ENCODE measurements around the gene DOCK2.

DOCK2 gene

DNA sequence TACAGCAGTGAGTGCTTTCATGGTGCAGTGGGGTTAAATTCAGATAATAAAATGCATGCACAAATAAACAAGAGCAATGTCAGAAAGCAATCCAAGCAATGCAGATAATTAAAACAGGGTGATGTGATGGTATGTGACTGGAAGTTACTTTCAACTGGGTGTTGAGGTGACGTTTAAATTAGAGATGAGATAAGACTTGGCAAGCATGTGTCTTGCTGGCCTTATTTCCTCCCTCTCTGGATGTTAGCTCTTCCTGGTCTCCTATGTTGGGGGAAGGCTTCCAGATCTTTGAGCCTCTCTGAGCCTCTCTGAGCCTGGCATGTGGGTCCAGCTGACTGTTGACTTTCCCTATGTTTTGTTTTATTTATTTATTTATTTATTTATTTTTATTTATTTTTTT is 54.4 kb downstream of the DOCK2 start:
- H3K4me3 ChIP-seq (ENCODE audit: low read length), result no peak overlapping the region
- TF ChIP-seq ZNF274 (IDR thresholded peaks at IDR 0.05; ENCODE audit: low read depth, low read length), result no peak

DNA sequence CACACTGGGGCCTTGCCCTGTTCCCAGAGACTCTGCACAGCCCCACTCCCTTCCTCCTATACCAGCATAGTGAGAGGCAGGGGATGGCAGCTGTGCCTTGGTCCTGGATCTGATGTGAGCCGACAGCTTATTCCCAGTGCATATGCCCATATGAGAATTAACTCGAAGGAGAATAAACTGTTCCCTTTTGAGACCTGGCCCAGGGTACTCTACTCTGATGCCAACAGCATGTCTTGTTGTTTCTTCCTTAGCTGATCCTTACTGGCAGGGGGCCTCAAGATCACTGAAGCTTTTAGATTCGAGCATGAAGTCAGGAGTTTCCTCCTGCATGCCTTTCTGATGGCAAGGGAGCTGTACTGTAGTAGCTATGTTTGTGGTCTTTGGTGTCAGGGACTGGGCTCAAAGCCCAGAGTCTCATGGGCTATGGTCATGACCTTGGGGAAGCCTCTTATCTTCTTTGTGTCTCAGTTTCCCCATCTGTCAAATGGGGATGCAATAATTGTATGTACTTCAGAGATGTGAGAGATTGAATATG is 57.1 kb downstream of the DOCK2 start:
- no peak overlapping the region for H3K4me3 ChIP-seq (ENCODE audit: low read length)
- TF ChIP-seq ZNF274 (IDR thresholded peaks at IDR 0.05; ENCODE audit: low read depth, low read length), result no peak

GRCh38 chr5:169695025-169695625 is 58.0 kb downstream of the DOCK2 start:
- no peak overlapping the region for H3K4me3 ChIP-seq (ENCODE audit: low read length)
- TF ChIP-seq ZNF274 (IDR thresholded peaks at IDR 0.05; ENCODE audit: low read depth, low read length), result no peak

DNA sequence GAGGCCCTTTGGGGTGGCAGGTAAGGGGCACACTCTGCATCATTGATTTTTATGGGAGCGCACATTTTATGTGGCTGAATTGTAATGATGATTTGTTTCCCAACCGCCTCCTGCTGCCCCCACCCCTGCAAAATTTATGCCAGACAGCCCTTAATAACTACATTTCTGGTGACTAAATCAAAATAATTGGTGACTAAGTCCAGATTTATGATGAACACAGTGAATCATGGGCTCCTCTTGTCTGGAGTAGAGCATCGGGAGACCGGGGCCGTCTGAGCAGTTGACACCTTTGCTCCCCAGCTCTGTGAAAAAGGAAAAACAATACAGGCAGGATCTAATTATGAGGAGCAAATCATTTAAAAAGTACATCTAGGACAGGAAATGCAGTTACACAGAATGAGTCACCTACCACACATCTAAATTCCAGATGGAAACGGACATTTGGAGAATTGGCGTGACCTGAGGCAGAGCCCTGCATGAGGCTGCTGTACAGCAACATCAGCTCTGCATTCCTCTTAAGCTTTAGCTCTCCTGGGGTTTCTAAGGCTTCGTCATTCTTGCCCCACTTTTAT is 58.9 kb downstream of the DOCK2 start:
- no peak overlapping the region for H3K4me3 ChIP-seq (ENCODE audit: low read length)
- no peak for TF ChIP-seq ZNF274 (IDR thresholded peaks at IDR 0.05; ENCODE audit: low read depth, low read length)

DNA sequence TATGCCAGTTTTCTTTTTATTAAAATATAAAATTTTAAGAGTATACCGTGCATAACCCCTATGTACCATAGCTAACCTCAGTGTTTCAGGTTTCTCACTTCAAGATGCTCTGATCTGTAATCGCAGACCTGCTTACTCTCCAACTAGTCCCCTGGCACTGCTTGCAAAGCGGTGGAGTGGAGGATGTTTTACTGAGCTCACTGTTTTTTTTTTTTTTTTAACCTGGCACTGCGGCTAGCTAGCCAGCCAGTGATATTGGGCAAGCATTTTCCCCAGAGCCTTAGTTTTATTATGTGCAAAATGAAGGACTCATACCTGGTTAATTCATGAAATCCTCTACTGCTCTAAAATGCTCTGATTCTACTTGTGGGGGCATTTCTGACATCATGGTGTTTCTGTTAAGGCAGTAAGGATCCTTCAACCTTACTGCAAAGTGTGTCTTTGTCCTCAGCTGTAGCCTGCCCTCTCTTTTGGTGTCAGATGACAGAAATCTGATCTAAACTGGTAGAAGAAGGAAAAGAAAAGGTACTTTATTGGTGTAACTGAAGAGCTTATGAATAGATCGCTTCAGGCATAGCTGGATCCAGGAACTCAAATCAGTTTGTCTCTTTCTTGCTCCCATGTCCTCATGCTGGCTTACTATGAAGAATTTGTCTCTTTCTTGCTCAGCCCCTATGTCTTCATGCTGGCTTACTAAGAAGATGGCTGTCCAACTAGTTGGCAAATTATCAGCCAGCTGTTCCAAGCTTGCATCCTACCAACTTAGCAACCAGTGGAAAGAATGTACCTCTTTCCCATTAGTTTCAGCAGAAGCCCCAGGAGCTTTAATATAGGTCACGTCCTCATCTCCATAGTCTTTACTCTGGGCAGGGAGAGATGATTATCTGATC is 59.8 kb downstream of the DOCK2 start:
- no peak for TF ChIP-seq ZNF274 (IDR thresholded peaks at IDR 0.05; ENCODE audit: low read depth, low read length)
- H3K4me3 ChIP-seq (ENCODE audit: low read length), result no peak overlapping the region

DNA sequence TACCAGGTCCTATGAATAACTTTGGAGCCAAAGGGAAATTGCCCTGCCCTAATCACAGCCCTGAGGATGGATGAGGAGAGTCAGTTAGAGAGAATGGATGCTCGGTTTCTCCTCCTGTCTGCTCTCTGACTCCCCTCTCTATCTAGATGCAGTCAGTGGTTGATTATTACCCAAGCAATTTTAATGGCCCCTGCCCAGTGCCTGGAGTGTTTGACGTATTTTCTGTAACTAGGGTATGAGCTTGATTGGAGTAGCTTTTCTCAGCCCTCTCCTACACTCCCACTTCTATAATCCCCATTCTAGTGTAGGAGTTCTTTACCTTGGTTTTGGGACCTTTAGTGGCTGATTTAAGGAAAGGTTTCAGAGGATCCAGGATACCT is 60.4 kb downstream of the DOCK2 start:
- TF ChIP-seq ZNF274 (IDR thresholded peaks at IDR 0.05; ENCODE audit: low read depth, low read length), result no peak
- no peak overlapping the region for H3K4me3 ChIP-seq (ENCODE audit: low read length)

DNA sequence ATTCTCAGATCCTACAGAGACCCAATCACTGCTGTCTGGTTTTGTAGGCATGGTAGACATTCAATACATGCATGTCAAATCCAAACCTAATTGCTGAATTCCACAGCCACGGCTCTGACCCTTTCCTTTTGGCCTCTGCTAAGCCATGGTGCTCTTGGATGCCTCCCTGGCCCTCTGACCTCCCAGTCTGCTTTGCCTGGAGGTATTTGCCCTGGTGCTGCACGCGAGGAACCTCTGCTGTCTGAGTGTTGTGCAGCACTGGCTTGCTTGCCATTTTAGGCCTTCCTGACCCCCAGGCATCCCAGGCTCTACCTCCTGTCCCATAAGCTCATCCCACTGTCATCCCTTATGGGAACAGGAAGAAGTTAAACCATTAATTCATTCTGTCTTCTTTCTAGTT is 60.9 kb downstream of the DOCK2 start:
- no peak for TF ChIP-seq ZNF274 (IDR thresholded peaks at IDR 0.05; ENCODE audit: low read depth, low read length)
- H3K4me3 ChIP-seq (ENCODE audit: low read length), result no peak overlapping the region

GRCh38 chr5:169700611-169701010 is 63.5 kb downstream of the DOCK2 start:
- TF ChIP-seq ZNF274 (IDR thresholded peaks at IDR 0.05; ENCODE audit: low read depth, low read length), result no peak
- H3K4me3 ChIP-seq (ENCODE audit: low read length), result no peak overlapping the region

DNA sequence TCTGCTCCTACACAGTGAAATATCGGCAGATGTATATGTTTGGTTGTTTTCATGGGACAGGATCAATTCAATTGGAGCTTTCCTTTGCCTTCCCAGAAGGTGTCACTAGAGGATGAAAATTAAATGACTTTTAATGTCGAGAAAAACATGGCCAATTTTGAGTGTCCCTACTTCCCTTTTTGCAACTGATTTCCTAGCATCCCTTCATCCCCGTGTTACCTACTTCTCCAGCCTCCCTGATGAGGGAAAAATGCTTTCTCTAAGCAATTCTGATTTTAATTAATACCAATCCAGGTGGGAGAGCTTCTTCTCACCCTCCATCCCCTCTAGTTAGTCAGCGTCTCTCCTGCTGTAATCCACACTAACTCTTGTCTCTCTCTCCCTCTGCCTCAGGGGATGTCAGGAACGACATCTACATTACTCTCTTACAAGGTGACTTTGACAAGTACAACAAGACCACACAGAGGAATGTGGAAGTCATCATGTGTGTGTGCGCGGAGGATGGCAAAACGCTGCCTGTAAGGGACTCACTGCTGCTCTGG is 64.9 kb downstream of the DOCK2 start:
- TF ChIP-seq ZNF274 (IDR thresholded peaks at IDR 0.05; ENCODE audit: low read depth, low read length), result no peak
- H3K4me3 ChIP-seq (ENCODE audit: low read length), result no peak overlapping the region

DNA sequence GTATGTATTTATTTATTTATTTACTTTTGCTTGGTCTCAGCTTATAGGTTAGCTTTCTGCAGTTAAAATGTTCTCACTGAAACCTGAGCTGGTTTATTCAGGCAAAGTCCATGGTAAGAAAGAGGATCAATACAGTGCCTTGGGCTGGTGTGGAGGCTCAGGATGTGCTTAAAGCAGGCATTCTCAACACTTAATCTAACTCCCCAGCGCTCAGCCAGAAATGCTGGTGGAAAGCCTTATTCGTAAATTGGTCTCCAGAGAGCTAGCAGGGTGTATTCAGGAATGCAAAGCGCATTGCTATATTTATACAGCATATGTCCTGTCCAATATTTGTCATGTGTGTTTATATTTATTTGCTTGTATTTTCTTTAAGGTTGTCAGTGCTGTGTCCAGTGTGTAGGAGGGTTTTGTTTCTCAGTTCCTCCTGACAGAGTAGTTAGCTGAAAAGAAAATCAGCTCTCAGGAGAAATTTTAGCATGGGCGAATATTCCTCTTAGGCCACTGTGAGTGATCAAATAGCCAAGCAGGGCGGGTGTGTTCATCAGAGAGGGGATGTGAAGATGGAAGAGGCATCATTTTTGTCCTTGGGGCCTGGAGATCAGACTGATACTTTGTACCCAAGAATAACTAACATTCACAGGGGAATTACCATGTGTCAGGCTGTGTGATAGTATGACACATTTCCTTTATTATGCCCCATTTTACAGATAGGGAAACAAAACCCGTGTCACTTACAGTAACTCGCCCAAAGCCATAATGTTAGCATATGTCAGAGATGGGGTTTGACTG is 65.8 kb downstream of the DOCK2 start:
- no peak overlapping the region for H3K4me3 ChIP-seq (ENCODE audit: low read length)
- no peak for TF ChIP-seq ZNF274 (IDR thresholded peaks at IDR 0.05; ENCODE audit: low read depth, low read length)

- no peak for TF ChIP-seq ZNF274 (IDR thresholded peaks at IDR 0.05; ENCODE audit: low read depth, low read length)
- H3K4me3 ChIP-seq (ENCODE audit: low read length), result no peak overlapping the region
These were observed 66.7 kb downstream of the DOCK2 start for GRCh38 chr5:169703813-169704212.

DNA sequence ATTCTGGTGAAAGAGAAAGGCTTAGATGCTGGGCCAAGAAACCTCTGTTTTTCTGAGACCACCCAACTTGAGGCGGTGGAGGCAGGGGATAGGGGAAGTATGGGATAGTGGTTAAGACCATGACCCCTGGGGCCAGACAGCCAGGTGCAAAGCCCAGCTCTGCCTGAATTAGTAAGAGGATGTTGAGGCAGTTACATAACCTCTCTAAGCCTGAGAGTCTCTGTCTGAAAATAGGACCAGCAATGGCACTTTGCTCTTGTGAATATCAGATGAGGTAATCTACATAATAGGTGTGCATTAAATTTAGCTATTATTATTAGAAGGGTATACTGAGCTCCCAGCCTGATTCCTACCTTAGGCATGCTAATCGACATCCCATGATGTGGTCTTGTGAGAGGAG is 68.2 kb downstream of the DOCK2 start:
- no peak for TF ChIP-seq ZNF274 (IDR thresholded peaks at IDR 0.05; ENCODE audit: low read depth, low read length)
- no peak overlapping the region for H3K4me3 ChIP-seq (ENCODE audit: low read length)

DNA sequence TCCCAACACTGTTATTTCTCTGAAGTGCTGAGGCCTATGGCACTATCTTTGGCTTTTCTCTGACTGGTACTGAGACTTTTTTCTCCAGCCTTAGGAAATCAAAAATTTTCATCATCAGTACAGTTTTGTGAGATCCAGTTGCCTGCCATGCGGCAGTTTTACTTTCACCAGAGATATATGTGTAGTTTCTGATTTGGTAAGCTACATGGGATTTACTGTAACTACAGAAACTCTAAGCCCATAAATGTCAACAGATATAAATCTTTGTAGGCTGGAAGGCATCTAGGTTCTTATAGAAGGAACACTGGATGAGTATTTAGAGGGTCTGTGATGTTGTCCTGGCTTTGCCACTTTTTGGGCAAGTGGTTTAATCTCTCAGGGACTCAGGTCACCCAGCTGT is 69.0 kb downstream of the DOCK2 start:
- TF ChIP-seq ZNF274 (IDR thresholded peaks at IDR 0.05; ENCODE audit: low read depth, low read length), result no peak
- no peak overlapping the region for H3K4me3 ChIP-seq (ENCODE audit: low read length)

Data from GM08714 (cell line).